Measurements from ENCODE around the gene IFNGR1.
"Not testable (repeated sequence)": the region's sequence is repeated elsewhere in the genome, so short reads cannot be mapped to it uniquely, and the experiment has no call there.

Gene IFNGR1

DNA sequence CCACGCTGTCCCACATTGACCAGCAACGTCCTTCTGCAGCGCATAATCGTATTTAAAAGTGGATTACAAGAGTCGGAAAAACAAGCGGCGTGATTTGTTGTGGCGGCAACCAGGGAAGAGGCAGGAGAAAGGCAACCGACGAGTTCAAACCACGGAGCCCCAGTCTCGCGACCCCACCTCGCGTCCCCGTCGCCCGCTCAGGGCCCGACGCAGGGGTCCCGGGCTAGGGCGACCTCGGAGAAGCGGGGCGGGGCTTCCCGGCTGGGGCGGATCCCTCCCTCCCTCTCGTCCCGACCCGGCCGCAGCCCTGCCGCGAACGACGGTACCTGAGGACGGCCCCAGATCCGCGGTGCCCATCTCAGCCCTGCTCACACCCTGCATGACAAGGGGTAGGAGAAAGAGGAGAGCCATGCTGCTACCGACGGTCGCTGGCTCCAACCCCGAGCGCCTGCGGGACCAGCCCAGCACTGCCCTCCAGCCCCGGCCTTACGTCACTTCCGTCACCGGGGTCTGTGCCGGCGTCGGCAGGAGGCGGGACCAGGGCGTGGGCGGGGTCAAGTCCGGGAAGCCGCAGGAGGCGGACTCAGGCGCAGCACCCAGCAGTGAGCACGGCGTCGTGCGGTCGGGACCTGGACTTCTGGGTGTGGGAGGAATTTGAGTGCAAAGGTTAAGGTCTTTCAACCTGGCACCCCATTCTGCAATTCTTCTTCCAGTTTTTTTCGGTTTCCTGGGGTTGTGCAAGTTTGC is at the start of gene IFNGR1:
IFNGR1 (minus strand) TSS at position 469 of the 747 bp plus-strand sequence; CDS start at position 411, 58 bp downstream.
- DNase-seq (ENCODE audit: low read depth, low spot score) = peak; percentile 98

DNA sequence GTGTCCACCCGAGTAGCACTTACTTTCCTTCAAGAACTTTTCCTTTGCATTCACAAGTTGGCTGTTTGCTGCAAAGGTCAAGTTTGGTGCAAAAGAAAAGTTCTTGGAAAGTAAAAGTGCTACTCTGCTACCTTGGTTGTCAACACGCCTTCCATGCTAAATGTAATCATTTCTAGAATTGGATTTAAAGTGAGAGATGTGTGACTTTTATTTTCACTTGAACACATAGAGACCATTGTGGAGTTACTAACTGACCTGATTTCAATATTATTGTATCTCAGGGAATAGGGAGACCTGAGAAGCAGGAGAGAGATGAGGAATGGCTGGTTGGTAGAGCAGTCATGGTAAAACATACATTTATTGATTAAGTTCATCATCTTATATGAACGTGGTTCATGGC is 49.7 kb upstream of the IFNGR1 start:
- DNase-seq (ENCODE audit: low read depth, low spot score) = no peak

DNA sequence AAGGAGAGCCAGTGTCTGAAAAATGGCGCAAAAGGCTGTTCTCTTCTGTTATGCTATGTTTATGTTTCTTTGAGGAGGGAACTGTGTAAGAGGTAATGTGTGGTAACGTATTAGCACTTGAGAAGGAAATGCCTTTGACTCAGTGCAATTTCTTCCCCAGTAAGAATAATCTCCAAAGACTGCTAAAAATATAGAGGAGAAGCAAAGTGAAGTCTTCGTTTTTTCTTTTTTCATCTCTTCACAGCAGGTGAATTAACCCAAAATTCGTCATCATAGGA is 47.1 kb upstream of the IFNGR1 start:
- no peak for DNase-seq (ENCODE audit: low read depth, low spot score)

DNA sequence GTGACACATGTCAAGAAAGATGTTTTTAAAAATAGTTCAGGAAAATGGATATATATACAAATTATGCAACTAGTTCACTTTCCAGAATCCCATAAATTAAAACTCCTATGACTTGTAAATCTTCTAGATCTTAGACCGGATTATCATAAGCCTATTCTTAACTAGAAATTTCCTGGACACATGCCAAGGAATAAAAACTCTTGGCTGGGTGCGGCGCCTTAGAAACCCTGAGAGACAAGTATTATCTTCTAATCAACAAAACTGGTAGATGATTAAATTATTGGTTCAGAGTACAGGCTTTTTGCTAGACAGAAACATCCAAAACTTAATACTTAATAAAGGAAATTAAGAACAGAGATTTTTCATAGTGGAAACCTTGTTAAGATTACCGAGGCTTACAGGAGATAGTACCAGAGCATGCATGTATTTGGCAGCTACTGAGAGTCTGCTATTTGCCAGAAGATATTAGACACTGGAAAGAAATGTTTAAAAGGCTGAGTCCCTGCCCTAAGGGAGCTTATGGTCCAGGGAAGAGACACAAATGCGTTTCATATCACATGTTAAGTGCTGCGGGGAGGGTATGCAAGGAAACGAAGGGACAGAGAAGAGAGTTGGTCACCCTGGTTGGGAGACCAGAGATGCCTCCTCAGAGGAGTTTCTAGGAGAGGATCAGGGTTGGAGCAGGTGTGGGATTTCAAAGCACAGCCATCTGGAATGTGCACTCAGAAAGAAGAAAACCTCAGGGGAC is 46.5 kb upstream of the IFNGR1 start:
- no peak for DNase-seq (ENCODE audit: low read depth, low spot score)

GRCh38 chr6:137264311-137265075 is 45.3 kb upstream of the IFNGR1 start:
- no peak for DNase-seq (ENCODE audit: low read depth, low spot score)

GRCh38 chr6:137261761-137262160 is 42.6 kb upstream of the IFNGR1 start:
- peak; percentile 31 for DNase-seq (ENCODE audit: low read depth, low spot score)

DNA sequence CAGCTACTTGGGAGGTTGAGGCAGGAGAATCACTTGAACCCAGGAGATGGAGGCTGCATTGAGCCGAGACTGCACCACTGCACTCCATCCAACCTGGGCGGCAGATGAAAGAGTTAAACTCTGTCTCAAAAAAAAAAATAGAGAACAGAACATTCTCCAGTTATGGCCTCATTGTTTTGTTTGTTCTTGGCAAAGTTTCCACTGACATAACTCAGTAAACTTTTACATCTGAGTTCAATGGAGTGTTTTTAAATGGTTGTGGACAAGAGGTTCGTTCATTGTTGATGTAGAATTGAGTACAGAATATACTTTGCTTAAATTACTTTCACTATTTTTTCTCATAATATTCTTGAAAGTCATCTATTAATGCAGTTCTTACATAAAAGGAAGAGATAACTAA is 42.2 kb upstream of the IFNGR1 start:
- peak; percentile 77 for DNase-seq (ENCODE audit: low read depth, low spot score)

DNA sequence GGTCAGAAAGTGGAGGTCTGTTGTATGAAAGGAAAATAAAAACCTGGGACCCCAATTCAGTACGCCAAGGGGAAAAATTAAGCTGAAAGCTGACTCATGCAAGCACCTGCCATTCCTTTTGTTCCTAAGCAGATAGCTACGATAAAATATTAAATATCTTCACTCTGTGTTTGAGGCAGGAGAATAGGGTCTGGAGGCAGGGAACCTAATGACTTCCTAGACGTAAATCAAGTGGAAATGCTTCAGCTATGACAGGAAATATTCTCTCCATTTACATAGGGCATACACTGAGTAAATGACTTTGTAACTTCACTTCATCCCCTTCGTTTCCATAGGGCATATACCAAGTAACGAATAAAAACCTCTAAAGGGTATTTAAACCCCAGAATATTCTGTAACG is 41.0 kb upstream of the IFNGR1 start:
- DNase-seq (ENCODE audit: low read depth, low spot score) = no peak

DNA sequence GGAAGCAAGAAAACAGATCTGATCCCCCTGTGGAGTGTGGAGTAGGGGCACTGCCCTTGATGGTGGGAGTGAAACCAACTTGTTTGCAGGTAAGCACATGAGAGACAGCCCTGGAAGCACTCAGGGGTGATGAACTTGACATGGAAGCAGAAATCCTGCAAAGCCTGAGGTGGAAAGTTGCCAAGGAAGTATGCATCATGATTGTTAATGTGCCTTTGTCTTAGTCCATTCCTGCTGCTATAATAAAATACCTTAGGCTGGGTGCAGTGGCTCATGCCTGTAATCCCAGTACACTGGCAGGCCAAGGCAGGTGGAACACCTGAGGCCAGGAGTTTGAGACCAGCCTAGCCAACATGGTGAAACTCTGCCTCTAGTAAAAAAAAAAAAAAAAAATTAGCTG is 40.2 kb upstream of the IFNGR1 start:
- DNase-seq (ENCODE audit: low read depth, low spot score) = no peak

GRCh38 chr6:137258170-137258569 is 39.0 kb upstream of the IFNGR1 start:
- no peak for DNase-seq (ENCODE audit: low read depth, low spot score)

DNA sequence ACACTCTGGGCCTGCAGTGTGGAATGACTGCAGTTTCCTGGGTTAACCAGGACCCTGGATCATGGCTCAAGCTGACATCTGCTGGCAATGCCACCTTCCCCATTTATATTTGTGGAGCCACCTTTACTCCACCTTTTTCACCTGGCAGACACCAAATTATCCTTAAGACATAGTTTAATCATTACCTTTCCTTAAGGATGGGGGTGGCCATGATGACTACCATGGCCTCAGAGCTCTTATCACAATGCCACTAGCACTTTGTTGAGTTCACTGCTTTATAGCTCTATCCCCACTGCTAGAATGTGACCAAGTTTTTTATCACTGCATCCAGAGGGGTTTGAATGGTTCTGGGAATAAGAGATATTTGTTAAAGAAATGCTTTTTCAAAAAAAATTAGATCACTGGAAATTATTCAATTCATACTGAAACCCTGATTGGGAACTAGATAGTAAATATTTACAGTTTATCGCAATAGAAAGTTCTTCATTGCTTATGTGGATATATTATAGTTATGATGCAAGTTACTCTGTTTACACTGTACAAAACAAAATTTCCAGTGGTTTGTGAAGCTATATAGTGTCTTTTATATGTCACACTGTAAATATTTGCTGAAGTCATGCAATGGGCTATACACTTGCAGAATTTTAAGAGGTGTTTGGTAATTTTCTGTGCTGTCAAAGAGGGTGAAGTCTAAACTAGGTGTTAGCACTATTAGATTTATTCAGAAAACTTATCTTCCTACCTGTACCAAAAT is 37.3 kb upstream of the IFNGR1 start:
- no peak for DNase-seq (ENCODE audit: low read depth, low spot score)

- no peak for DNase-seq (ENCODE audit: low read depth, low spot score)
Observed at GRCh38 chr6:137254966-137255365, 35.8 kb upstream of the IFNGR1 start.

DNA sequence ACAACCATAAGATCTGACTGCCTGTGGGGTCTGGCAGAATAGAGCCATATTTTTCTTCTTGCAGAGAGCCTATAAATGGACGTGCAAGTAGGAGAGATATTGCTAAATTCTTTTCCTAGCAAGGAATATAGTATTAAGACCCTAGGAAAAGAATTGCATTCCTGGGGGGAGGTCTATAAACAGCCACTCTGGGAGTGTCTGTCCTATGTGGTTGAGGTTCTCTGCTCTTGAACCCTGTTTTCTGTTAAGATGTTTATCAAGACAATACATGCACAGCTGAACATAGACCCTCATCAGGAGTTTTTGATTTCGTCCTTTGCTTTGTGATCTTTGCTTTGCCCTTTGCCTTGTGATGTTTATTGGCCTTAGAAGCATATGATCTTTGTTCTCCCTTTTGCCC is 35.2 kb upstream of the IFNGR1 start:
- DNase-seq (ENCODE audit: low read depth, low spot score) = not testable (repeated sequence)

DNA sequence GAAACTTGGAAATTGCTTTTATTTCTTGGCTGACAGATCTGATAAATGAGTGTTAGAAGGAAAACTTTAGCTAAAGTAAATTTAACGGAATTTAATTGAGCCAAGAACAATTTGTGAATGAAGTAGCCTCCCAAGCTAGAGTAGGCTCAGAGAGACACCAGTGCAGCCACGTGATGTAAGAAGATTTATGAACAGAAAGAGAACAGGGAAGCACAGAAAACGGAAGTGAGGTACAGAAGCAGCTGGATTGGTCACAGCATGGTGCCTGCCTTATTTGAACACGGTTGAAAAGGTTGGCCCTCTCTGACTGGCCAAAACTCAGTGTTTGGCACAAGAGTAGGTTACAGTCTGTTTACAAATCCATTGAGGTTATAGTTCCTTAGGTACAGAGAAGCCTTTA is 29.5 kb upstream of the IFNGR1 start:
- no peak for DNase-seq (ENCODE audit: low read depth, low spot score)

DNA sequence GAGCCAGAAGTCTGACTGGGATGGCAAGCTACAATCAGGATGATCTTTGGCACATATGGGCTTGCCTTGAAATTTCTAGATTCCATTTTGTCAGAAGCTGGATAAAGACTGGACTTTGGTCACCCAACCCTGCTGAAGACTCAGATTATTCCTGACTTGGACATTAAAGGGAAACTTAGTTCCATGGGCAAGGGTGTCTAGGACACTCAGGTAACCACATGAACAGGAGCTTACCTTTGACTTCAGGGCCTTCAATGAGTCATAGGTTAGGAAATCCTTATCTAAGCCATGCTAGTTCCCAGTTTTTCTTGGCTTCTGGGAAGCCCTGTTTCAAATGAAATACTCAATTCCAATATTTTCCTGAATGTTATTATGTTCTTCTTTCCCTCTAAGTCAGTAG is 28.5 kb upstream of the IFNGR1 start:
- no peak for DNase-seq (ENCODE audit: low read depth, low spot score)

GRCh38 chr6:137246791-137247202 is 27.6 kb upstream of the IFNGR1 start:
- DNase-seq (ENCODE audit: low read depth, low spot score) = no peak

DNA sequence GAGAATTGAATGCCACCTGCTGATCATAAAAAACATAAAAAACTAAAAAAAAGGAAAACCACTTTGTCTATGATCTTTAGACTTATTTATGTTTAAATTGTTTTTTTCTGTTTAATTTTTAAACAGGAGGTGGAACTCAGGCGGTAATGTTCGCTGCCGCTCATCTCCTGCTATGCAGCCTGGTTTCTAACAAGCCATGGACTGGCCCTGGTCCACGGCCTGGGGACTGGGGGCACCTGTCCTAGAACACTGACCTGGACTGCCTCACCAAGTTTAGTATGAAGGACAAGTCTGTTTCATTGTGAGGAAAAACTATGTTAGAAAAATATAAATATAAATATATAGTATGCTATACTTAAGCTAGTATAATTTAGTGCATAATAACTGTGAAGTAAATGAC is 27.0 kb upstream of the IFNGR1 start:
- DNase-seq (ENCODE audit: low read depth, low spot score) = no peak

DNA sequence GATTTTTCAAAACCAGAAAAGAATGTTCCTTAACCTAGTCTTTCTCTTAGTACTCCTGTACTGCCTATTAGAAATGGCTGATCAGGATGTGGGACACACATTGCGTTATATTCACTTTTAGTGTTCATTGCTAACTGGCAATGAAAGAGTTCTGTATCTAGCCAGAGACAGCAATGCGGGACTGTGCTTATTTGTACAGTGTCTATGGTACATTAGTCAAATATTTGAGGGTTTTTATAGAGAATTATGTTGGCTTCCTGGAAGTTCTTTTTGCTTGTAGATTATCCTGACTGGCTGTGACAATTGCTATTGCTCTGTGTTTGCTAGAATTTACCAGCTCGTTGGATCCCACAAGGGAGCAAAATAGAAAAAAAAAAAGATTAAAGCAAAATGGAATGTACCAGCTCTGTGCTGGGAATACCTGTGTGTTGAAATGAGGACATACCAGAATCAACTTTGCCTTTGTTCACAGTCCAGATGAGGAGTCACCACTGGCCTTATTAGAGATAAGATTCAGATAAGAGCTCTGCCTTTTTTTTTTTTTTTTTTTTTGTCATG is 22.4 kb upstream of the IFNGR1 start:
- peak; percentile 74 for DNase-seq (ENCODE audit: low read depth, low spot score)

- DNase-seq (ENCODE audit: low read depth, low spot score) = no peak
Observed at GRCh38 chr6:137240168-137240567, 21.0 kb upstream of the IFNGR1 start.

GRCh38 chr6:137237413-137238170 is 18.4 kb upstream of the IFNGR1 start:
- DNase-seq (ENCODE audit: low read depth, low spot score) = peak; percentile 92

Data from astrocyte of the hippocampus (primary cell).